Ammon's horn (tissue), 1 donor: ENCODE results near the gene AKAP13.
A peak's percentile ranks its signal among the peaks of the same experiment; 100 is the strongest.

Experiments
- DNase-seq: peaks from one replicate; pipeline ENCODE4 v3.0.0-alpha.2; 2016; ENCODE audit warnings: low spot score

The AKAP13 gene

DNA sequence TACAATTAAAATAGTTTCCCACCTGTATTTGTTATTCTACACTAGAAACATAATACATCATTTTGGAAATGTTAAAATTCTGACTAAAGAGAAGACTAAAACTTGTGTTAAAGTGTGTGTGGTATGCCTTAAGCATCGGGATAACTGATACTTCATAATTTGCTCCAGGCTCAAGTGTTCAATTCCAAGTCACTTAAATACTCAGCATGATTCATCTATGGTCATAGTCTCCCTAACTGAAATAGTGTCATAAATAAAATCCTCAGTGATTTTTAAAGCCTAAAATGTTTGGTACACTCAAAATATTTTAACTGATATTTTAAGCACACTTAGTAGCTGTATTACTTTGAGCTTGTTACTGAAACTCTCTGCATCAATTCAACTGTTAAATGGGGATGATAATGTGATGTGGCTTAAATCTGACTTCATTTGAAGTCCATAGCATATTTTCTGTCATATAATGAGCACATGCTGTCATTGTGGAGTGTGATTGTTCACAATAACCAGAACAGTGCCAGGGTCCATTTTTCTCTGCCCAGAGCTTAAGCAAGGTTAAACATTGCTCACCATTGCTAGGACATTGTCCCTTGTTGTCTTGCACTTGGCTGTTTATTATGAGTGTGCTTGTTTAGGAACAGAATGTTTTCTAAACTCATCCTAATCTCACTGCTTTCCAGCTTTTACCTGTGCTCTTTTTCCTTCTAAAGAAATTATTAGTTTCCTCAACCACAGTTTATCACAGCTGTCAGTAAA is 292.1 kb downstream of the AKAP13 start:
- DNase-seq = no peak

DNA sequence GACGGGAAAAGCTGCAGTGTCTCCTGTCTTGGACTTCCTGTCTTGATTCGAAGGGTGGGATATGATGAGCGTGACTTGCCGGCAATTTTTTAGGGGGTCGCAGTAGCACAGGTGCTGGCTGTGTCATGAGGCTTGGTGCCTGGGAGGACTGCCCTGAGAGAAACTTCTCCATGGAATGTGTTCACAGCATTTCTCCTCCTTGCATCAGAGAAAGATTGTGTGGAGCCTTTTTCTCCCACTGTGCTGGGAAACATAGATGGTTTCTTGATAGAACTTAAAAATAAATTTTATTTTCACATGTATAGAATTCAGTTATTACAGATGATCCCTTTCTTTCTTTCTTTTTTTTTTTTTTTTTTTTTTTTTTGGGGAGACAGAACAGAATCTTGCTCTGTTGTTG is 292.9 kb downstream of the AKAP13 start:
- DNase-seq = no peak

DNA sequence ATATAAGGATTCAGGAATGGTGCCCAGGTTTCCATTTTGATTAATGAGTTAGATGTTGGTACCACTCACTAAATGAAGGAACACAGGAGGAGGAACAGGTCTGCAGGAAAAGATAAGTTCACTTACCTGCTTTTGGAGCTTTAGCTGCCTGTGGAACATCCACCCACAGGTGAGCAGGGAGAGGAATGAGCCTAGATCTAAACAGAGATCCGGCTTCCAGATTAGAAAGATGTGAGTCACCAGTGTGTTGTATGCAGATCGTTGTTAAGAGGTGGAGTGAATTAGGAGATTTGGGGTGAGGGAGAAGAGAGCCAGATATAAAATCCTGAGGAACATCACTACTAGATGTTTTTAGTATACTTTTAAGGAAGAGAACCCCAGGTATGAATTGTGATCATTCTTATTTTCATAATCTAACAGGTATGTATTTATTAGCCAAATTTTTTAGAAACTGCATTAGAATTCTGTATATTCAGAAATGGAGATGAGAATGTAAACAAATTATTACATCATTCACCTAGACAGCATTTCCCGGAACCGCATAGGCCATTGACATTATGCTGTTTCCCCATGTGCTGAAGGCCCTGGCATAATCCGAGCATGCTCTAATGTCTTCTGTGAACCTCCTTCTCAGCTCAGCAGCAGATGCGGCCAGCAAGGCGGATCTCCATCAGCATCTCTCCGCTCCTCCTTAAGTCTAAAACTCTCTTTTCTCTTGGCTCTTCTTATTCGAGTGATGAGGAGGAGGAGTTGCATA is 296.1 kb downstream of the AKAP13 start:
- DNase-seq = no peak

DNA sequence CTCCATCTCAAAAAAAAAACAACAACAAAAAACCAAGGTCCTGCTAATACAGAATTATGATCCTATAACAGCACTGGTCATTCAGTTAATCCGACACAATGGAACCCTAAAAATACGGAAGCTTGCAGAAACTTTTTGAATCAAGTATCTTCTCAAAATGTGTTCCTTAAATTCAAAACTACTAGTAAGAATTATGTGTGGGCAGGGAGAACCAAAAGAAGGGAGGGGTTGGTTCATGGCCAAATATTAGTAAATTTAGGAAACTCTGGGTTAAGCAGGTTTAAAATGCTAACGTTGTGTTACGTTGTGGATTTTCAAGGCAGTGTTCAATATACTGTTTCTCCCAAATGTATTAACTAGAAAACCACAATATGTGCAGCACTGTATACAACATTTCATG is 298.8 kb downstream of the AKAP13 start:
- DNase-seq = no peak

DNA sequence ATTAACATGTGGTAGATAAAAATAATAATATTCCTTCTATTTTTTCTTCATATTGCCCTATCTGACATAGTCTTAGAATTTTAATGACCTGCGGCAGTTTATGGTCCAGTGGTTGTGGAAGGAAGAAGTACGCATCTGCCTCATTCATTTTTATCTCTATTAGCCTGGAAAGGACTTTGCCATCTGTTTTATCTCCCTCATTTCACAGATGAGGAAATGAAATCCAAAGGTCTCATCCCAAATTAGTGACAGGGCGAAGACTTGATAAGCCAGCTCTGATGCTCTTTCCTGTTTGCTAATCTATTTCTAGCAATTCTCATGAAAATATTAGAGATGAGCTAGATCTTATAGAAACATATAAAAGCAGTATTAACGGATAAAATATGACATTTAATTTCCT is 301.0 kb downstream of the AKAP13 start:
- DNase-seq = no peak

DNA sequence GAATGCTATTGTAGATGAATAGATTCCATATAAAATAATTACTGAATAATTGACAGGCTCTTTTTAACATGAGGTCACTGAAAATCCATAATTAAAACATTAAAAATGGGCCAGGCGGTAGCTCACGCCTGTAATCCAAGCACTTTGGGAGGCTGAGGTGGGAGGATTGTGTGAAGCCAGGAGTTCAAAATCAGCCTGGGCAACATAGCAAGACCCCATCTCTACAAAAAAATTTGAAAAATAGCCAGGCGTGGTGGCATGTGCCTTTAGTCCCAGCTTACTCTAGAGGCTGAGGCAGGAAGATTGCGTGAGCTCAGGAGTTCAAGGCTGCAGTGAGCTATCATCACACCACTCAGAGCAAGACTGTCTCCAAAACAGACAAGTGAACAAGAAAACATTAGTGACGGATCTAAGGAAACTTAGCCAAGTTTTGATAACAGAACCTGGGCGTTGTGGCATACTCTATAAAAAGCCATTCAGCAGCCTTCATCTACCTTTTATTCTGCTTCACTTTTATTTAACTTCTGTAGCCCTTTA is 303.8 kb downstream of the AKAP13 start:
- no peak for DNase-seq

DNA sequence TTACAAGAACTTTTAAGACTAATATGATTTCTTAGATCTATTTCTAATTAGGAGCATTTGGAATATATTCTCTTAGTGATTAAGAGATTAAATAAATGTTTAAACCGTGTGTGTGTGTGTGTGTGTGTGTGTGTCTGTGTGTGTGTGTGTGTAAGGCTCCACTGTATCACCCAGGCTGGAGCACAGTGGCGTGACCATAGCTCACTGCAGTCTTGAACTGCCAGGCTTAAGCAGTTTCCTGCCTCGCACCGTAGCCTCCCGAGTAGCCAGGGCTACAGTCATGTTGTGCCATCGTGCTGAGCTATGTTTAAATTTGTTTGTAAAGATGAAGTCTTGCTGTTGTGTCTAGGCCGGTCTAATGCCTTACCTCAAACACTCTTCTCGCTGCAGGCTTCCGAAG is 305.0 kb downstream of the AKAP13 start:
- DNase-seq = no peak

DNA sequence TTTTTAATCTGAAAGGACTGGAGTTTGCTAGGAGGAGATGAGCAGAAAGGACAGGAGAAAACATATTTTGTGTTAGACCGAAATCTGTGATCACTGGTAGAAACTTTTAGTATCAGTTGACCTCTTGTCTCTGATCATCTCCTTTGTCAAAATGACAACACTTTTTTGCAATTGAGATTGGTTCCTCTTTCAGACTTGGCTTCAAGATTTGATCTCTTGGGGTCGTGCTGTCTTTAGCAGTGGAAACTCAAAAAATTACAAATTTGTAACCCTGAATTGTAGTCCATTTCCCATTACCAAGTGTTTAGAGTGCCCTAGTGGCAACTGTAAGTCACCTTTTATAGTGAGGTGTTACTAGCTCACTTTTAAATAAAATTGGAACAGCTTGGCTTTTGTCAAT is 306.9 kb downstream of the AKAP13 start:
- no peak for DNase-seq

DNA sequence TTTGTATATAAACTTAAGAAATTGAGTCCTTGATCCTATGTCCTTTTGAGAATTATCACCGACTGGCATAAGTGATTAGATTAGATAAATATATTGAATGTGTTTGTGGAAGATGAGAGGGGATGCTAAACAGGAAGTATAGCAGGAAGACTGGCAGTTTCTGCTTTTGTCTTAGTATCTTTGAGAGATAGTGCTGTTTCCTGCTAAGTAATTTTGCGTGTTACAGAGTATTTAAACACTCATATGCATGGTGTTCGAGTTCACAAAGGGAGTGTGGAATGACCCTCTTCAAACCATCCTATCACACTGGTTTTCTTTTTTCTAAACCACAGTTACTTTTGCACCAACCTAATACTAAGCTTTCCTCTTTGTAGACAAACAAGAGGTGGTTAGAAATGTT is 308.3 kb downstream of the AKAP13 start:
- no peak for DNase-seq

DNA sequence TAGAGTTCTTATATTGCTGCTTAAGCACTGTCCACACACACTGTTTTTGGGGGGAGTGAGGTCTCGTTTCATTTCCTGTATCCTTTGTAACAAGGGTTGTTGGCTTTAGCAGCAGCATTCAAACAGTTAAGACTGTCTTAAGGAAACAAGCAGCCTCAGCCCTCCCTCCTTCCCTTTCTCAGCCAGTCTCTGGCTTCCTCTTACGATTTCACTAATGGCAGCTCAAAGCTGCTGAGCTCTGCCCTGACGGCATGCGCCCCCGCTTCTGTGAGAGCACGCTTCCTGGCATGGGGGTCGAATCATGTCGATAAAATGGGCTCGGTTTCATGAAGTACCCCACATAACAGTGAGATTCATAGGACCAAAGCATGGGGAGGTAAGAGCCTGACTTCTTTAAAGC is 309.3 kb downstream of the AKAP13 start:
- DNase-seq = peak; percentile 84

DNA sequence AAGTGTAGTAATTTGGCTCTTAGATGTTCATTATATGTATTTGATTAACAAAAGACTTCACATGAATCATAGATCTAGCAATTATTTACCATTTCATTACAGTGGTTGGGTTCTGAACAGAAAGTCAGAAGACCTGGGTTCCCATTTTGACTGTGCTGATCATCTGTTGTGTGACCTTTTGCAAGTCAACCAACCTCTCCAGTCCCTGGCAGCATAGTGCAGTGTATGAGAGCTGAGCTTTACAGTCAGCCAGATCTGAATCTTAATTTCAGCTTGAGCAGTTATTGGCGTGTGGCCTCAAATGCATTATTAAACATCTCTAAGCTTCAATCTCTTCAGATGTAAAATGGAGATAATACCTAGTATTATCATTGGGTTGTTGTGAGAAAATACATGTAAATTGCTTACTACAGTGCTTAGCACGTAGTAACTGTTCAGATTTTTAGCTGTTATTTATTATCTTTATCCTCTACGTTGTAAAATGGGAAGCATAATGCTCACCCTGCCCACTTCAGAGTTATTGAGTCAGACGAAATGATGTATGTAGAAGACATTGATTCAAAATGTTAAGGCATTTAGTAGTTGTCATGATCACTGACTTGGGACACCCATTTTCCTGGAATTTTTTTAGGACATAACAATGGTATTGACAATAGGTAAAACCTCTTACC is 310.3 kb downstream of the AKAP13 start:
- DNase-seq = no peak

DNA sequence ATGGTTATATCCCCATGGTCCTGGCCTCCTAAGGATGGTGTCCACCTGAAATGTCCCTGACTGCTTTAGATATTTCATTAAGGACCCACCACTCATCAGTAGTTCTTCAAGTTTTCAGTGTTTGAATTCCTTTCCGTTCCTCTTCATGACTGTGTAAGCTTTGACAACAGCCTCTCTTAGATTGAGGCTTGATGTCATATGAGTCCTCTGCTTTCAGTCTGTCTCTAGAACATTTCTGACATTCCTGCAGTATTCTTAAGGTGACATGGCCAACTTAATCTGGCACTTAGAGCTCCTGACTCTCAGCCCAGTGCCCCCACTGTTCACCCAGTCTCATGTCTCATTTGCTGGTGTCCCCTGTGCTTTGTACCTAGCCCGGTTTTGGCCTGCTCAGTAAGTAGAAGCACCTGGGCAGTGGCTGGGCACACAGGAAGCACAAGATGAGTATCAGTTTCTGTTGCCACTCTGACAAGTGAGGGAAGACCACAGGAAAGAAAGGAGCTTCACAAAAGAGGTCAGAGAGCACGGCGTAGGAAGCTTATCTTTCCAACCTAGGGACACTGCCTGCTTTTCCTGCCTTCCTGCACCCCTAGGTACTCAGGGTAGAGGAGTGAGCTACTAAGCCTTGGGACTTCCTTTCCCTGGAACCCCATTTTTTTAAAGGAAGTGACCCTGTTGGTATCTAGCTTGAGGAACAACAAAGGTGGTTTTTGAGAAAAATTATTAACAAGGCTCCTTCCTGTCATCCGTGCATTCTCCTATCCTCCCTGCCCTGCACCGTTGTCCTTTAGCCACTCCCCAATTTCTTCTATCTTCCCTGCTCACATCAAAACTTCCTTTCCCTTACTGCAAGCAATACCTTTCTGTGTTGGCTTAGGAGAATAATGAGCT is 311.2 kb downstream of the AKAP13 start:
- no peak for DNase-seq

DNA sequence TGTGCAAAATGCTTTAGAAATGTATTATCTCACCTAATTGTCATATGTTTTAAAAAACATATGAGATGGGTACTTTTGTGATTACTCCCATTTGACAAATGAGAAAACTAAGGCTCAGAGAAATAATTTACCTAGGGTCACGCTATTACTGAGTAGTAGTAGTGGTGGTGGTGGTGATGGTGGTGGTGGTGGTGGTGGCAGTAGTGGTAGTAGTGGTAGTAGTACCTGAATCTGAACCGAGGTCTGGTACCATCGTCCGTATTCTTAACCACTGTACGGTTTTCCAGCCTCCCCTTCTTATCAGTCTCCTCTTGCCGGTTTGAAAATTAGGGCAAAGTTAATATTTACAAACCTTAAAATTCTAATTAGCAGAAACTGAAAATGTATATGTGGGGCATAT is 311.9 kb downstream of the AKAP13 start:
- DNase-seq = no peak

DNA sequence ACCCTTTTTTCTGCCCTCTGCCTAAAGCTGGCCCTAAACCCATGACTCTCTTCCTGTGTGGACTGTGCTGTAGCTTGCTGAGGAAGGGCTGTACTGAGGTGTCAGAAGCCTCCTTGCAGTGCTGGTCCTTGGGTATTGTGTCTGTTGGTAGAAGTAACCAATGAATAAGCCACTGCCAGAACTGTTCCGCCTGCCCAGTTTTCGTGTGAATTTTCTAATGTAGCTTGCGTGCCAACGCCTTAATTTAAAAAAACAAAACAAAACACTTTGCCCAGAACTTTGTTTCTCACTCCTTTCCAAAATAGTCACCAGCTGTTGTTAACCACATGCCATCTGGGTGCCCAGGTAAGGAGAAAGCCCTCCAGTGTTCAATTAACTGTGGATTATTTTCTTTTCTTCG is 312.5 kb downstream of the AKAP13 start:
- peak; percentile 18 for DNase-seq

DNA sequence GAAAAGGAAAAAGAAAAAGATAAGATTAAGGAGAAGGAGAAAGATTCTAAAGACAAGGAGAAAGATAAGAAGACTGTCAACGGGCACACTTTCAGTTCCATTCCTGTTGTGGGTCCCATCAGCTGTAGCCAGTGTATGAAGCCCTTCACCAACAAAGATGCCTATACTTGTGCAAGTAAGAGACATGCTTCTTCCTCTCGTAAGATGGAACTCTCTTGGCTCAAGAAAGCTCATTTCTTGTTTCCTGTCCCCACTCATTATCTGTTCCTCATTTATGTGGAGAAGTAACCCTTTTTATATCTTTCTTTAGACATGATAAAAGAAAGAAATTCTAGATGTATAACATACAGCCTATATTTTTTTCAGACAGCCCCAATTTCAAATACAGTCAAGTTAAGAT is 312.9 kb downstream of the AKAP13 start:
- DNase-seq = peak; percentile 35

DNA sequence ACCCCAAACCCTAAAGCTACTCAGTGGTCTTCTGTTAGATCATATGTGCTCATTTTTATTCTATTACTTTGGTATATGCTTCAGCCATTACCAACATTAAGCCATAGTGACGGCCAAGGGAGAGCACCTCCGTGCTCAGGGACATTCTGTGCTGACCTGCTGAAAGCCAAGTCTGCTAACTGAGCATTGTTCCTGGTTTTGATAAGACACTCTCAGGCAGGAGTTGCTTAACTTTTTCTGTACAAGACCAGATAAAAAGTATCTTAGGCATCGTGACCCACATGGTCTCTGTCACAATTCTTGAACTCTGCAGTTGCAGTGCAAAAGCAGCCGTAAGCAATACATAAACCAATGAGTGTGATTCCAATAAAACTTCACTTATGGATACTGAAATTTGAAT is 313.7 kb downstream of the AKAP13 start:
- DNase-seq = no peak

DNA sequence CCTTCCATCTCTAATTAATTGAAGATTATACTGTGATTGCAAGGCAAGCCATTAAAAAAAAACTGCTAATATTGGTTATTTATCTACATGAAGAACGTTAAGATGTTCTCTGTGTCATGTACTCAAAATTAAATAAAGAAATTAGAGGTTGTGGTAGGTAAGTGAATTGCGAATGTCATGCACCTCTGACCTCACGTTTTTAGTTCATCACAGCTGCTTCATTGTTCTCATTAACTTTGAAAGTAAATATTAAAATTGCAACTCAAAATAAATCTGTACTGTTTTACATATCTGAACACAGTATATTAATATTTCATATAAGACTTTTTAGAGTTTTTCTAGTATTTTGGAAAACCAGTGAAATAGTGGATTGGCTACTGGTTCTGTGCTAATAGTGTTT is 320.4 kb downstream of the AKAP13 start:
- no peak for DNase-seq

DNA sequence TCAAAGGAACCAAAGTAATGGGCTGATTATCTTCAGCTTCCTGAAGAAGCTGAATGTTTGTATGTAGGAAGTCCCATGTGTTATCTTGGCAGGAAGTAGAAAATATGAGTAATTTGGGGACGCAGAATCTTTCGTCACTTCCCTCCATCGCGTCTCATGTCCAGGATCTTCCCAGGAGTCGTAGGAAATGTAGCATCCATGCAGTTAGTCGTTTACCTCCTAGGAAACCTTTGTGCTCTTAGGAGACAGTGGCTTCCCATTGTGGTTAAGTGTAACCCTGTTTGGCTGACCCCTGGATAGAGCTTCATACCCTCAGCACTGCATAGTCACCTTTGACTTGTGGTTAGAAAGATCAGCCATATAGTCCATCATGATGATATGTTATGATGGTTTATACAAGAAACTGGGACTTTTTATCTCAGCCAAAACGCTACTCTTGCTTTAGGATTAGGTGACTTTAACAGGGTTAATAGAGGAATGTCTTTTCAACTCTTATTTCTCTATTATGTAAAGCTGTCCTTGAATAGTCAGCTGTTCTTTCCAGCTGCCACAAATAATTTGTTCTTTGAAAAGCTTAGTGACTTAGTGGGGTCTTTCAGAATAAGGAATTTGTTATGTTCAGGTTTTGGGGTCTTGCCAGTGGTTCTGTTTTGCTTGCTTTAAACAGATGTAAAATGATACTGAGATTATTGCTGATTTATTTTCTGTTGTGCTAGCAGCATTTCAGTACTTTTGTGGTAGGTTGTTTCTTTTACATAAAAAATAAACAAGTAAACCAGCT is 322.1 kb downstream of the AKAP13 start:
- no peak for DNase-seq

DNA sequence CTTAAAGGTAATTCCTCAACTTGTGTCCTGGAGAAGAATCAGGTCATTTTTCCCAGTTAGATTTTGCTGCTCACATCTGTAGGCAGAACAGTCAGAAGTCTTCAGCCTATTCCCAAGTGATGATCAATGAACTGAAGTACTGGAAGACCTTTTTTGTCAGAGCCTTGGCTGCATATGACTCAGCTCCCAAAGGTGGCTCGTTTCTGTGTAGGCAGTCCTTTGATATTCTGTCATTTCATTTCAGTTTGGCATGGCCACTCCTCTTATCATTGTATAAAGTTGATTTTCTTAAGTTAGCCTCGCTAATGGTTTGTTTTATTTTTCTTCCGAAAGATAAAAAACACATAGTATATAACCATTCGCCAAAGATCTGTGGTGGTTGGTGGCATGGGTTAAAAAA is 323.7 kb downstream of the AKAP13 start:
- DNase-seq = no peak

DNA sequence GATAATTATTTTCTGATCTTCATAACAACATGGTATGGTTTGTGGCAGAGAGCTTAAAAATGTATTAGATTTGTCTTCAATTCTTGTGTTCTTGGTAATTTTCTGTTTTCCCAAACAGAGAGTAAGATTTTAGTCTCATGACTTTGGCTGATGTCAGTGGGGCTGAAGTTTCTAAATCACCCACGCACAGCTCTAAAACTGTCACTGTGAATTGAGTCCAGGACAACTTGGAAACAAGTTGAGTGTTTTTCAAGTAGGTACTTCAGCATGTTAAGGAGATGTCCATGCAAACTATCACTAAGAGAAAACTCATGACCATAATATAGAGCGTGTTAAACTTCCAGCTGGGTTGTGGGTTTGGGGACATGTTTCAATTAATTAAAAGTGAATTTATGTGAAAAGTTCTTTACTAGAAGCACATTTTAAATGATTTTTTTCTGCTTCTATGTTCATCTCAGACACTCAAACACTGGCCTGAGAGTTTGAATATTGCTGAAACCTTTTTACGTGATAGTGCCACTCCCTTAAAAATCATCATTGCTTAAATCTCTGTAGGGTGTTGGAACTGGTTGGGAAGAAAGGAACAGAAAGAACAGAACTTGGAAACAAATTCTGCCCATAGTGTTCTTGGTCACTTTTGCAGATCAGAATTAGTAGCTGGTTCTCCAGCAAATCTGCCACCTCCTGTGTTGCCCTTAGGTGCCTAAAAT is 324.5 kb downstream of the AKAP13 start:
- no peak for DNase-seq
